H9 (cell line): ENCODE data around the gene SOX15. TPM values are rescaled to one million over a fixed set of nuclear protein-coding genes. Genes with fewer than 3 reads are reported as not detected.

Source experiments
- DNase-seq: peaks from one replicate; pipeline ENCODE4 v3.0.0-alpha.2; 2017
- H2AFZ ChIP-seq: one replicate; pipeline ENCODE4 v1.6.1; 2013; ENCODE audit warnings: mild to moderate bottlenecking, low read length, control low read depth, moderate library complexity
- H2AK5ac ChIP-seq: 2 replicates; pipeline ENCODE4 v1.6.1; 2013; ENCODE audit warnings: low read length, control low read depth, mixed read lengths; ENCODE audit not compliant: insufficient read length
- H2BK120ac ChIP-seq: one replicate; pipeline ENCODE4 v1.6.1; 2013; ENCODE audit warnings: low read depth, mild to moderate bottlenecking, low read length, control low read depth, inconsistent platforms; ENCODE audit not compliant: poor library complexity, severe bottlenecking
- H2BK12ac ChIP-seq: 2 replicates; pipeline ENCODE4 v1.6.1; 2013; ENCODE audit warnings: low read length, control low read depth, mixed read lengths, low read depth; ENCODE audit not compliant: insufficient read length
- H2BK15ac ChIP-seq: 2 replicates; pipeline ENCODE4 v1.6.1; 2013; ENCODE audit warnings: low read depth, low read length, control low read depth
- H2BK20ac ChIP-seq: one replicate; pipeline ENCODE4 v1.6.1; 2013; ENCODE audit warnings: low read depth, mild to moderate bottlenecking, low read length, control low read depth, inconsistent platforms; ENCODE audit not compliant: poor library complexity, severe bottlenecking
- H2BK5ac ChIP-seq: 2 replicates; pipeline ENCODE4 v1.6.1; 2013; ENCODE audit warnings: low read length, control low read depth, mixed read lengths; ENCODE audit not compliant: insufficient read length
- H3K14ac ChIP-seq: 2 replicates; pipeline ENCODE4 v1.6.1; 2013; ENCODE audit warnings: low read length, control low read depth; ENCODE audit not compliant: insufficient read depth
- H3K18ac ChIP-seq: 2 replicates; pipeline ENCODE4 v1.6.1; 2013; ENCODE audit warnings: low read depth, mild to moderate bottlenecking, mixed read lengths, low read length, control low read depth; ENCODE audit not compliant: insufficient read length
- H3K23ac ChIP-seq: 2 replicates; pipeline ENCODE4 v1.6.1; 2013; ENCODE audit warnings: low read length, control low read depth, mixed read lengths, low read depth; ENCODE audit not compliant: insufficient read length
- H3K23me2 ChIP-seq: 2 replicates; pipeline ENCODE4 v1.6.1; 2013; ENCODE audit warnings: low read depth, mild to moderate bottlenecking, mixed read lengths, low read length, control low read depth; ENCODE audit not compliant: insufficient read length, poor library complexity, severe bottlenecking
- H3K27ac ChIP-seq: 2 replicates; pipeline ENCODE4 v1.5.1; 2013; ENCODE audit warnings: low read length, control low read depth, mixed read lengths, low read depth; ENCODE audit not compliant: insufficient read length
- H3K27me3 ChIP-seq: 2 replicates; pipeline ENCODE4 v1.6.1; 2013; ENCODE audit warnings: low read length, control low read depth, inconsistent platforms; ENCODE audit not compliant: insufficient read depth
- H3K4ac ChIP-seq: 2 replicates; pipeline ENCODE4 v1.6.1; 2013; ENCODE audit warnings: low read depth, mild to moderate bottlenecking, control low read depth, inconsistent platforms, low read length, moderate library complexity
- H3K4me1 ChIP-seq: 2 replicates; pipeline ENCODE4 v1.6.1; 2013; ENCODE audit warnings: low read length, control low read depth, inconsistent platforms; ENCODE audit not compliant: insufficient read depth
- H3K4me2 ChIP-seq: 2 replicates; pipeline ENCODE4 v1.6.1; 2013; ENCODE audit warnings: low read length, control low read depth, mixed read lengths; ENCODE audit not compliant: insufficient read length, insufficient read depth
- H3K56ac ChIP-seq: 2 replicates; pipeline ENCODE4 v1.6.1; 2013; ENCODE audit warnings: low read depth, mild to moderate bottlenecking, mixed read lengths, low read length, control low read depth; ENCODE audit not compliant: insufficient read length
- H3K79me1 ChIP-seq: 2 replicates; pipeline ENCODE4 v1.6.1; 2013; ENCODE audit warnings: low read depth, mild to moderate bottlenecking, moderate library complexity, low read length, control low read depth, inconsistent platforms; ENCODE audit not compliant: insufficient read depth, poor library complexity, severe bottlenecking
- H3K79me2 ChIP-seq: 2 replicates; pipeline ENCODE4 v1.6.1; 2013; ENCODE audit warnings: low read length, control low read depth, inconsistent platforms; ENCODE audit not compliant: insufficient read depth
- H3K9ac ChIP-seq: 2 replicates; pipeline ENCODE4 v1.6.1; 2013; ENCODE audit warnings: low read length, control low read depth, mixed read lengths; ENCODE audit not compliant: insufficient read length; ENCODE audit errors: extremely low read depth
- H3K9me3 ChIP-seq: one replicate; pipeline ENCODE4 v1.6.1; 2013; ENCODE audit warnings: low read depth, low read length, inconsistent platforms; ENCODE audit not compliant: control insufficient read depth
- H3T11ph ChIP-seq: one replicate; pipeline ENCODE4 v1.6.1; 2013; ENCODE audit warnings: mild to moderate bottlenecking, low read length, control low read depth, inconsistent platforms
- H4K20me1 ChIP-seq: one replicate; pipeline ENCODE4 v1.6.1; 2013; ENCODE audit not compliant: control insufficient read depth, insufficient read length, insufficient read depth
- H4K5ac ChIP-seq: 2 replicates; pipeline ENCODE4 v1.6.1; 2013; ENCODE audit warnings: low read depth, mild to moderate bottlenecking, mixed read lengths, low read length, control low read depth; ENCODE audit not compliant: insufficient read length
- H4K8ac ChIP-seq: replicated peaks from 2 replicates; pipeline ENCODE4 v1.6.1; 2013; ENCODE audit warnings: low read length, control low read depth, mixed read lengths, low read depth; ENCODE audit not compliant: insufficient read length
- H4K91ac ChIP-seq: 2 replicates; pipeline ENCODE4 v1.6.1; 2013; ENCODE audit warnings: low read depth, mild to moderate bottlenecking, moderate library complexity, mixed read lengths, low read length, control low read depth; ENCODE audit not compliant: insufficient read length
- H3K27ac Mint-ChIP-seq, 3 experiments: 2 replicates in 2 of 3; 3 replicates in 1 of 3; pipeline ENCODE4 v1.8.0; 2020 to 2021; ENCODE audit warnings: mixed read lengths in 3 of 3, mild to moderate bottlenecking in 1 of 3, moderate library complexity in 1 of 3
- H3K27me3 Mint-ChIP-seq: 2 replicates; pipeline ENCODE4 v1.8.0; 2021; ENCODE audit warnings: low read depth, mild to moderate bottlenecking, moderate library complexity, mixed read lengths
- H3K36me3 Mint-ChIP-seq, 3 experiments: 2 replicates in 2 of 3; 3 replicates in 1 of 3; pipeline ENCODE4 v1.8.0; 2020 to 2021; ENCODE audit warnings: low read depth in 3 of 3, mixed read lengths in 3 of 3; ENCODE audit not compliant: insufficient read depth in 1 of 3
- H3K4me1 Mint-ChIP-seq, 2 experiments: 2 replicates each; pipeline ENCODE4 v1.8.0; 2020; ENCODE audit warnings: mixed read lengths in 2 of 2
- H3K4me3 Mint-ChIP-seq, 2 experiments: 2 replicates in 1 of 2; 3 replicates in 1 of 2; pipeline ENCODE4 v1.8.0; 2020 to 2021; ENCODE audit warnings: mild to moderate bottlenecking in 2 of 2, mixed read lengths in 2 of 2, moderate library complexity in 1 of 2
- H3K9me3 Mint-ChIP-seq, 2 experiments: 2 replicates in 1 of 2; 3 replicates in 1 of 2; pipeline ENCODE4 v1.8.0; 2020; ENCODE audit warnings: mild to moderate bottlenecking in 2 of 2, mixed read lengths in 2 of 2, moderate library complexity in 1 of 2
- WGBS: extraction: QIAGEN DNeasy Blood & Tissue Kit; methylation state at CpG from one replicate; pipeline ENCODE4 v1.1.7; 2013; ENCODE audit warnings: missing lambda C conversion rate, low lambda C conversion rate, mixed read lengths; ENCODE audit not compliant: insufficient read length; ENCODE audit errors: extremely low coverage; 5-methylcytosine and 5-hydroxymethylcytosine counted together
- total RNA-seq: library from RNA; stranded (reverse); gene quantifications from 2 replicates; pipeline ENCODE4 v1.2.1, GENCODE V29; 2021
- TF ChIP-seq, protein P1 (sequence below): fragments of 200-600 bp; sonication (generic); conservative IDR thresholded peaks from 3 replicates; pipeline ENCODE4 v1.8.0; 2021; ENCODE audit warnings: antibody characterized with exemption, mild to moderate bottlenecking

Gene SOX15
- total RNA-seq, 1 experiment from 2014 or later, result 7.7 TPM

DNA sequence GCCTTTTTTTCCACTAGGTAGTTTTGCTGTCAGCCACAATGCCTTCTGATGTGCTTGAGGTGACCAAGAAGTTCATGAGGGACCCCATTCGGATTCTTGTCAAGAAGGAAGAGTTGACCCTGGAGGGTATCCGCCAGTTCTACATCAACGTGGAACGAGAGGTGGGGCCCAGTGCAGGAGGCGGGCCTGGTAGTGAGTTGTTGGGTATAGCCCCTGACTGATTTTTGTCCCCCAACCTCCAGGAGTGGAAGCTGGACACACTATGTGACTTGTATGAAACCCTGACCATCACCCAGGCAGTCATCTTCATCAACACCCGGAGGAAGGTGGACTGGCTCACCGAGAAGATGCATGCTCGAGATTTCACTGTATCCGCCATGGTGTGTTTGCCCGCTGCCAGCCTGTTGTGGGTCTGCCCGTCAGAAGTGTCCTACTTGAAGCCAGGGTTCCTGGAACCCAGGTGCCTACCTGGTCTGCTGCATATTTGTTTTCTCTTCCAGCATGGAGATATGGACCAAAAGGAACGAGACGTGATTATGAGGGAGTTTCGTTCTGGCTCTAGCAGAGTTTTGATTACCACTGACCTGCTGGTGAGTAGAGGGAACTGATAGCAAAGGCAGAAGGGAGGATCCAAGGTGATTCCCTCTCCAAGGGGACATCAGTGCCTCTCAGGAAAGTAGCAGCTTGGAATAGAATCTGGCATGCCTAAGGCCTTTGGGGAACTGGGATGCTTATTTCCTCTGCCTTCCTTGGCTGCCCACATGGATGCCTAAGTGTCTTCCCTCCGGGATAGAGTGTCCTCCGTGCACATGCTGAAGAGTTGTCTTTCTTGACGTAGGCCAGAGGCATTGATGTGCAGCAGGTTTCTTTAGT, 12.3 kb downstream of the SOX15 start:
- Histone ChIP-seq H2BK20ac (no peak overlapping the region), H3K9me3 (no peaks in the 10 kb centered on the region), H3K79me1 (peaks cover 2% of the 10 kb centered on the region), H3K4ac (no peak overlapping the region), H4K5ac (no peak overlapping the region), H2BK15ac (no peak overlapping the region), H3K9ac (no peak overlapping the region), H2BK12ac (no peak overlapping the region), H3K27me3 (no peaks in the 10 kb centered on the region), H4K91ac (no peak overlapping the region), H3K18ac (no peak overlapping the region), H3K4me2 (no peak overlapping the region), H3K23me2 (no peaks in the 10 kb centered on the region), H4K20me1 (no peaks in the 10 kb centered on the region), H3K4me1 (0 out of 2 replicates have a peak, but pooled peaks cover 4% of the 10 kb centered on the region), H3K23ac (no peak overlapping the region), H3K27ac (no peak overlapping the region), H4K8ac (no peak overlapping the region), H2BK120ac (no peak overlapping the region), H2BK5ac (no peak overlapping the region), H3T11ph (no peak overlapping the region), H2AK5ac (no peak overlapping the region), H3K79me2 (peaks cover 21% of the 10 kb centered on the region; the same call in 1 of the 2 replicates), H3K56ac (no peak overlapping the region), H3K14ac (no peak overlapping the region), H2AFZ (no peak overlapping the region)
- peaks cover 10% of the 10 kb centered on the region for H3K27me3 Mint-ChIP-seq
- H3K27ac Mint-ChIP-seq, result peak overlapping the region in 2 of 3 experiments; percentile 74 to 96; a peak in 3 of 7 replicates
- H3K36me3 Mint-ChIP-seq, result peaks cover 53 to 83% (median 66%) of the 10 kb centered on the region in 3 experiments
- no CpG with 5 or more reads among the region's 17 CpGs for WGBS
- TF ChIP-seq, protein P1, sequence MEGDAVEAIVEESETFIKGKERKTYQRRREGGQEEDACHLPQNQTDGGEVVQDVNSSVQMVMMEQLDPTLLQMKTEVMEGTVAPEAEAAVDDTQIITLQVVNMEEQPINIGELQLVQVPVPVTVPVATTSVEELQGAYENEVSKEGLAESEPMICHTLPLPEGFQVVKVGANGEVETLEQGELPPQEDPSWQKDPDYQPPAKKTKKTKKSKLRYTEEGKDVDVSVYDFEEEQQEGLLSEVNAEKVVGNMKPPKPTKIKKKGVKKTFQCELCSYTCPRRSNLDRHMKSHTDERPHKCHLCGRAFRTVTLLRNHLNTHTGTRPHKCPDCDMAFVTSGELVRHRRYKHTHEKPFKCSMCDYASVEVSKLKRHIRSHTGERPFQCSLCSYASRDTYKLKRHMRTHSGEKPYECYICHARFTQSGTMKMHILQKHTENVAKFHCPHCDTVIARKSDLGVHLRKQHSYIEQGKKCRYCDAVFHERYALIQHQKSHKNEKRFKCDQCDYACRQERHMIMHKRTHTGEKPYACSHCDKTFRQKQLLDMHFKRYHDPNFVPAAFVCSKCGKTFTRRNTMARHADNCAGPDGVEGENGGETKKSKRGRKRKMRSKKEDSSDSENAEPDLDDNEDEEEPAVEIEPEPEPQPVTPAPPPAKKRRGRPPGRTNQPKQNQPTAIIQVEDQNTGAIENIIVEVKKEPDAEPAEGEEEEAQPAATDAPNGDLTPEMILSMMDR, result no peak
- peaks cover 3 to 7% of the 10 kb centered on the region in 2 experiments; a peak in 3 of 5 replicates for H3K9me3 Mint-ChIP-seq
- peak overlapping the region; percentile 12 to 24 for H3K4me3 Mint-ChIP-seq
- no peak for DNase-seq
- H3K4me1 Mint-ChIP-seq, result peaks cover 53 to 56% of the 10 kb centered on the region in 2 experiments
